Progenitor cell of endocrine pancreas (in vitro differentiated cells): Measurements from ENCODE around the gene SERPINB6. TPM values are rescaled to one million over a fixed set of nuclear protein-coding genes. Genes with fewer than 3 reads are reported as not detected.

Experiments used
- DNase-seq: peaks from one replicate; pipeline ENCODE4 v3.0.0; 2021; ENCODE audit warnings: low spot score; ENCODE audit not compliant: unreplicated experiment
- H3K27ac Mint-ChIP-seq: 2 replicates; pipeline ENCODE4 v1.8.0; 2021; ENCODE audit warnings: mild to moderate bottlenecking, moderate library complexity, mixed read lengths
- H3K27me3 Mint-ChIP-seq: 2 replicates; pipeline ENCODE4 v1.8.0; 2021; ENCODE audit warnings: mixed read lengths
- H3K36me3 Mint-ChIP-seq: 2 replicates; pipeline ENCODE4 v1.8.0; 2022; ENCODE audit warnings: mixed read lengths; ENCODE audit not compliant: insufficient read depth
- H3K4me1 Mint-ChIP-seq: 2 replicates; pipeline ENCODE4 v1.8.0; 2021; ENCODE audit warnings: low read depth, mixed read lengths
- H3K4me3 Mint-ChIP-seq: 2 replicates; pipeline ENCODE4 v1.8.0; 2021; ENCODE audit warnings: low read depth, mild to moderate bottlenecking, moderate library complexity, mixed read lengths
- H3K9me3 Mint-ChIP-seq: 2 replicates; pipeline ENCODE4 v1.8.0; 2021; ENCODE audit warnings: low read depth, mixed read lengths
- CTCF ChIP-seq: fragments of 200-600 bp; sonication (generic); IDR thresholded peaks from one replicate; pipeline ENCODE4 v1.5.0; 2021; ENCODE audit warnings: antibody characterized with exemption, mild to moderate bottlenecking; ENCODE audit not compliant: unreplicated experiment
- total RNA-seq: library from RNA; stranded (reverse); gene quantifications from 2 replicates; pipeline ENCODE4 v1.2.1, GENCODE V29; 2021

Gene SERPINB6
- total RNA-seq, 1 donor from 2014 or later: 226 TPM

- Mint-ChIP-seq H3K4me3 (no peak overlapping the region), H3K36me3 (peaks cover 48% of the 10 kb centered on the region), H3K27ac (no peak overlapping the region), H3K4me1 (no peaks in the 10 kb centered on the region), H3K27me3 (no peaks in the 10 kb centered on the region), H3K9me3 (peaks cover 8% of the 10 kb centered on the region)
- no peak for DNase-seq
- no peak for TF ChIP-seq CTCF
These were observed 45.3 kb upstream of the SERPINB6 start for GRCh38 chr6:3016473-3017280.

DNA sequence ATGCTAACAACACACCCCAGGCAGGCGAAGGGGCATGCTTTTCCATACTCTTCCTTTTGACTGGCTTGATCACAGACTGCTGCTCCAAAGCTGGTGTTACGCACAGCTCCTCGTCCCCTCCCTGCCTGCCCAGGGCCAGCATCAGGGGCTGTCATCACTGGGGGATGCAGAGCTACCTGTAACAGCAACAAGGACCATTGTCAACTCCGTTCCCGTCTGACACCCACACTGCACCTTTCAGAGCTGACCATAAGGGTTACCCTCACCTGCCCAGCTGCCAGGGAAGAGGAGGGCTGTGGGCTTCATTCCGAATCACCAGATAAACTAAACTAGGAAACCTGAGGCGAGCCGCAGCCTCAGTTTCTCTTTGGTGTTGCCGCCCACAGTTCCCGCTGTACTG is 43.8 kb upstream of the SERPINB6 start:
- no peak overlapping the region for H3K4me3 Mint-ChIP-seq
- TF ChIP-seq CTCF: no peak
- no peaks in the 10 kb centered on the region for H3K4me1 Mint-ChIP-seq
- H3K27ac Mint-ChIP-seq: no peak overlapping the region
- H3K27me3 Mint-ChIP-seq: no peaks in the 10 kb centered on the region
- H3K36me3 Mint-ChIP-seq: peaks cover 59% of the 10 kb centered on the region
- peaks cover 22% of the 10 kb centered on the region for H3K9me3 Mint-ChIP-seq
- DNase-seq: no peak

GRCh38 chr6:3014675-3015066 is 43.3 kb upstream of the SERPINB6 start:
- DNase-seq: no peak
- Mint-ChIP-seq H3K4me1 (no peaks in the 10 kb centered on the region), H3K36me3 (peaks cover 59% of the 10 kb centered on the region), H3K9me3 (peaks cover 22% of the 10 kb centered on the region), H3K4me3 (no peak overlapping the region), H3K27me3 (no peaks in the 10 kb centered on the region), H3K27ac (no peak overlapping the region)
- TF ChIP-seq CTCF: no peak

DNA sequence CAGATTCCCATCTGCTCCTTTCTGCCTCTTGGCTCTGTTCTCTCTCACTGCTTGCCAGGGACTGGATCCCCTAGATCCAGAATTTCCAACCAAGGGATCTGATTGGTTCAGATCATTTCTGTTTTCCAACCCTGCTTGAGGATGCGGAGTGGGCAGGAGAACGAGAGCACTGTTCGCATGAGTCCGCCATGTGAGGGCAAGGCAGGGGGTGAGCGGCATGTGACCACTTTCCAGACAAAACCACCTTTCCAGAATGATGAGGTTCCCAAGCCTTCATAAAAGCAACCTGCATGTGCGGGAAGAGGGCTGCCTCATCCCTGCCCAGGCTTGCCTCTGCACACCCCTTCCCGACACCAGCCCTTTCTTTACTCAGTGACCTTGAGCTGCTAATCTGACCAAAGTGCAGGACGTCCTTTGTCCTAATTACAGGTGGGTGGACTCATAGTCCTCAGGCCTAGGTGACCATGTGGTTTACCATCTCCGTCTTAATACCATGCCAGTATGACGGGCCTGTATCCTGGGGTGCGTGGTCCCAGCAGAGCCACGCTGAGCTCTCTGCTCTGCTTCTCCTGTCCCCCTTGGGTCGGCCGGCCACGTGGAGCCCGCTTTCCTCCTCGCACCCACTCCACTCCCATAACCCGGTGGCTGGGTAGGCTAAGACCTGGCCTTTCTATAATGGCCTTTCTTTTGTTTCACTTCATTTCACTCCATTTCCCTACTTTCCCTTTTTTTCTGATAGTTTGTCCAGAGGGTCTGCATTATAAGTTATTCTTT is 42.7 kb upstream of the SERPINB6 start:
- H3K36me3 Mint-ChIP-seq: peaks cover 60% of the 10 kb centered on the region
- H3K4me3 Mint-ChIP-seq: no peak overlapping the region
- H3K9me3 Mint-ChIP-seq: peaks cover 24% of the 10 kb centered on the region
- H3K27ac Mint-ChIP-seq: peak overlapping the region; percentile 49
- no peaks in the 10 kb centered on the region for H3K4me1 Mint-ChIP-seq
- DNase-seq: no peak
- H3K27me3 Mint-ChIP-seq: no peaks in the 10 kb centered on the region
- no peak for TF ChIP-seq CTCF

DNA sequence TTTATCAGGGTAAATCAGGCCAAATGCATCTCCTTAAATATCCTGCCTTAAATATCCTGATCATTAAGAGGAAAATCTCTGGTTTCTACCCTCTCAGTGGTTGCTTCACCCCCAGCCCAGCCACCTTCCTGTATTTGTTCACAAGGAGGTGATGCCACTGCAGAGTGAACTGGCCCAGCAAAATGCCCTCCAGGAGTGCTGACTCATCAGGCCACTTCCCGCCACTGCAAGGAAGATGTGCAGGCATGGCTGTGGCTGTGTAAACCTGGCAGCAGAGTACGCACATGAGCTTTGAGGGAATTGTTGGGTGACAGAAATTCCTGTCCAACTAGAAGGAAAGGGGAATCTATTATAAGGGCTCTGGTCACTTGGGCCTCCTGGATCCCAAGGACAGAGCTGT is 42.1 kb upstream of the SERPINB6 start:
- Mint-ChIP-seq H3K4me1 (no peaks in the 10 kb centered on the region), H3K36me3 (peaks cover 64% of the 10 kb centered on the region), H3K4me3 (no peak overlapping the region), H3K27ac (no peak overlapping the region), H3K27me3 (no peaks in the 10 kb centered on the region), H3K9me3 (peaks cover 24% of the 10 kb centered on the region)
- no peak for DNase-seq
- no peak for TF ChIP-seq CTCF
